OCI-M1 (cell line): ENCODE results near the gene AFG3L2.

Experiments used
- DNase-seq: peaks from one replicate; lab custom pipeline; 2025; lab: John Stamatoyannopoulos, UW

Gene AFG3L2

GRCh38 chr18:12302391-12303147, 74.5 kb downstream of the AFG3L2 start:
- peak; percentile 68 for DNase-seq

GRCh38 chr18:12301263-12302005, 75.6 kb downstream of the AFG3L2 start:
- no peak for DNase-seq

- DNase-seq, result no peak
Measured at GRCh38 chr18:12299862-12300261, 77.2 kb downstream of the AFG3L2 start.

GRCh38 chr18:12296457-12296856, 80.6 kb downstream of the AFG3L2 start:
- no peak for DNase-seq

- no peak for DNase-seq
Measured at GRCh38 chr18:12296087-12296403, 81.0 kb downstream of the AFG3L2 start.

GRCh38 chr18:12295389-12296086, 81.5 kb downstream of the AFG3L2 start:
- no peak for DNase-seq

- no peak for DNase-seq
Measured at GRCh38 chr18:12293831-12294230, 83.2 kb downstream of the AFG3L2 start.

GRCh38 chr18:12291690-12292089, 85.3 kb downstream of the AFG3L2 start:
- no peak for DNase-seq

- DNase-seq, result no peak
Measured at GRCh38 chr18:12291161-12291560, 85.9 kb downstream of the AFG3L2 start.

- no peak for DNase-seq
Measured at GRCh38 chr18:12290086-12290485, 86.9 kb downstream of the AFG3L2 start.

GRCh38 chr18:12288403-12288755, 88.6 kb downstream of the AFG3L2 start:
- DNase-seq, result no peak

- no peak for DNase-seq
Measured at GRCh38 chr18:12287684-12288402, 89.2 kb downstream of the AFG3L2 start.

GRCh38 chr18:12287131-12287681, 89.8 kb downstream of the AFG3L2 start:
- DNase-seq, result no peak

GRCh38 chr18:12283666-12284065, 93.4 kb downstream of the AFG3L2 start:
- no peak for DNase-seq

GRCh38 chr18:12283256-12283655, 93.8 kb downstream of the AFG3L2 start:
- DNase-seq, result peak; percentile 11

GRCh38 chr18:12282442-12283039, 94.5 kb downstream of the AFG3L2 start:
- DNase-seq, result no peak

GRCh38 chr18:12281861-12282260, 95.2 kb downstream of the AFG3L2 start:
- no peak for DNase-seq

- no peak for DNase-seq
Measured at GRCh38 chr18:12279781-12280531, 97.1 kb downstream of the AFG3L2 start.
